GM23338 (cell line): Measurements from ENCODE around the gene SRPK2. TPM values are rescaled to one million over a fixed set of nuclear protein-coding genes. Genes with fewer than 3 reads are reported as not detected.

Source experiments
- ATAC-seq: fragments of 200-7000 bp; cut with Tn5 transposase; 3 replicates; pipeline ENCODE4 v1.9.1; 2020
- DNase-seq: peaks from one replicate; pipeline ENCODE4 v3.0.0-alpha.2; 2015; ENCODE audit warnings: low spot score
- H2AFZ ChIP-seq: fragments of 200-600 bp; sonication (generic); 2 replicates; pipeline ENCODE4 v1.8.0; 2016; ENCODE audit warnings: antibody characterized with exemption, mild to moderate bottlenecking, moderate library complexity
- H3F3A ChIP-seq: fragments of 200-600 bp; sonication (generic); replicated peaks from 2 replicates; pipeline ENCODE4 v1.8.0; 2017; ENCODE audit warnings: antibody characterized with exemption, mixed run types, low read depth
- H3K27ac ChIP-seq: fragments of 200-600 bp; sonication (generic); 2 replicates; pipeline ENCODE4 v1.6.1; 2016; ENCODE audit warnings: low read depth
- H3K27me3 ChIP-seq: fragments of 200-600 bp; sonication (generic); 2 replicates; pipeline ENCODE4 v1.8.0; 2016; ENCODE audit warnings: mild to moderate bottlenecking, mixed run types, moderate library complexity; ENCODE audit not compliant: insufficient read depth
- H3K36me3 ChIP-seq: fragments of 200-600 bp; sonication (generic); 2 replicates; pipeline ENCODE4 v1.8.0; 2016; ENCODE audit warnings: mild to moderate bottlenecking; ENCODE audit not compliant: insufficient read depth
- H3K4me1 ChIP-seq: fragments of 200-600 bp; sonication (generic); 2 replicates; pipeline ENCODE4 v1.8.0; 2016; ENCODE audit warnings: mild to moderate bottlenecking, moderate library complexity; ENCODE audit not compliant: insufficient read depth
- H3K4me2 ChIP-seq: fragments of 200-600 bp; sonication (generic); 2 replicates; pipeline ENCODE4 v1.7.1; 2017; ENCODE audit warnings: mixed run types
- H3K4me3 ChIP-seq: fragments of 200-600 bp; sonication (generic); 2 replicates; pipeline ENCODE4 v1.6.1; 2016; ENCODE audit warnings: mixed run types
- H3K79me2 ChIP-seq: fragments of 200-600 bp; sonication (generic); replicated peaks from 2 replicates; pipeline ENCODE4 v1.8.0; 2017; ENCODE audit warnings: mild to moderate bottlenecking; ENCODE audit not compliant: insufficient read depth
- H3K9me2 ChIP-seq: fragments of 200-600 bp; sonication (generic); 2 replicates; pipeline ENCODE4 v1.8.0; 2017; ENCODE audit not compliant: insufficient read depth
- H4K20me1 ChIP-seq: fragments of 200-600 bp; sonication (generic); replicated peaks from 2 replicates; pipeline ENCODE4 v1.8.0; 2017; ENCODE audit warnings: mild to moderate bottlenecking; ENCODE audit not compliant: insufficient read depth
- H3K27ac Mint-ChIP-seq: 2 replicates; pipeline ENCODE4 v1.8.0; 2020; ENCODE audit warnings: inconsistent platforms, mild to moderate bottlenecking, moderate library complexity, mixed read lengths
- H3K27me3 Mint-ChIP-seq: 3 replicates; pipeline ENCODE4 v1.8.0; 2022; ENCODE audit warnings: low read depth, mild to moderate bottlenecking, moderate library complexity, mixed read lengths, inconsistent platforms; ENCODE audit not compliant: insufficient read depth, poor library complexity
- H3K36me3 Mint-ChIP-seq: 3 replicates; pipeline ENCODE4 v1.8.0; 2021; ENCODE audit warnings: low read depth, mild to moderate bottlenecking, inconsistent platforms, moderate library complexity, mixed read lengths
- H3K4me1 Mint-ChIP-seq: 3 replicates; pipeline ENCODE4 v1.8.0; 2020; ENCODE audit warnings: mild to moderate bottlenecking, inconsistent platforms, mixed read lengths
- H3K4me3 Mint-ChIP-seq: 3 replicates; pipeline ENCODE4 v1.8.0; 2021; ENCODE audit warnings: moderate library complexity, mild to moderate bottlenecking, inconsistent platforms, mixed read lengths
- H3K9me3 Mint-ChIP-seq: 3 replicates; pipeline ENCODE4 v1.8.0; 2020; ENCODE audit warnings: moderate library complexity, mild to moderate bottlenecking, inconsistent platforms, mixed read lengths
- CREB1 ChIP-seq: fragments of 250-450 bp; sonication (Bioruptor Pico); IDR thresholded peaks from 2 replicates; pipeline ENCODE4 v1.5.0; 2020; ENCODE audit warnings: low read depth, mild to moderate bottlenecking, moderate library complexity
- CTCF ChIP-seq, 2 experiments: fragments of 200-600 bp in 1 of 2; sonication (generic) in 1 of 2; conservative IDR thresholded peaks; 2 replicates each; pipeline versions ENCODE4 v1.5.1 to v1.6.1; 2016 to 2017; ENCODE audit warnings: antibody characterized with exemption in 2 of 2, low read depth in 2 of 2, mild to moderate bottlenecking in 2 of 2, moderate library complexity in 1 of 2
- ETS1 ChIP-seq: IDR thresholded peaks from 2 replicates; pipeline ENCODE4 v1.6.1; 2016; ENCODE audit warnings: antibody characterized with exemption
- EZH2 ChIP-seq: fragments of 200-600 bp; sonication (generic); IDR thresholded peaks from one replicate; pipeline ENCODE4 v1.8.0; 2017; ENCODE audit warnings: antibody characterized with exemption, mild to moderate bottlenecking, low read depth; ENCODE audit not compliant: unreplicated experiment
- EZH2phosphoT487 ChIP-seq: fragments of 200-600 bp; sonication (generic); IDR thresholded peaks from one replicate; pipeline ENCODE4 v1.8.1; 2018; ENCODE audit warnings: antibody characterized with exemption; ENCODE audit not compliant: unreplicated experiment
- JUNB ChIP-seq: IDR thresholded peaks from one replicate; pipeline ENCODE4 v1.6.1; 2016; ENCODE audit warnings: antibody characterized with exemption; ENCODE audit not compliant: unreplicated experiment
- NANOG ChIP-seq: IDR thresholded peaks from 2 replicates; pipeline ENCODE4 v1.6.1; 2016; ENCODE audit warnings: antibody characterized with exemption, borderline replicate concordance
- POLR2AphosphoS5 ChIP-seq: IDR thresholded peaks from 2 replicates; pipeline ENCODE4 v1.6.1; 2016; ENCODE audit warnings: antibody characterized with exemption, low read depth
- REST ChIP-seq: IDR thresholded peaks from one replicate; pipeline ENCODE4 v1.6.1; 2018; ENCODE audit warnings: antibody characterized with exemption; ENCODE audit not compliant: unreplicated experiment
- STAT1 ChIP-seq: IDR thresholded peaks from one replicate; pipeline ENCODE4 v1.6.1; 2016; ENCODE audit warnings: antibody characterized with exemption; ENCODE audit not compliant: unreplicated experiment
- ZNF114 ChIP-seq: fragments of 250-450 bp; sonication (Bioruptor Pico); IDR thresholded peaks from 2 replicates; pipeline ENCODE4 v1.5.0; 2020; ENCODE audit warnings: mild to moderate bottlenecking, moderate library complexity
- ZNF331 ChIP-seq: fragments of 250-450 bp; sonication (Bioruptor Pico); IDR thresholded peaks from 2 replicates; pipeline ENCODE4 v1.5.0; 2020; ENCODE audit warnings: low read depth, mild to moderate bottlenecking, moderate library complexity
- ZNF462 ChIP-seq: fragments of 250-450 bp; sonication (Bioruptor Pico); IDR thresholded peaks from 2 replicates; pipeline ENCODE4 v1.5.0; 2020; ENCODE audit warnings: mild to moderate bottlenecking, moderate library complexity
- polyA plus RNA-seq: library from polyadenylated mRNA; unstranded; fragments of >200 nt; fragmentation: Nextera tagmentation; extraction: Ambion mirVana; gene quantifications from 2 replicates; pipeline ENCODE4 v1.2.1, GENCODE V29; 2016
- total RNA-seq: library from RNA; depleted of rRNA; stranded (reverse); fragments of >200 nt; shearing (Covaris generic); gene quantifications from 2 replicates; pipeline ENCODE4 v1.2.3, GENCODE V29; 2014

The SRPK2 gene
- total and polyA plus RNA-seq, 2 experiments from 2014 or later: 66.3 to 91.5 TPM

GRCh38 chr7:105307163-105307672, 81.5 kb downstream of the SRPK2 start:
- no peak for ATAC-seq

More at GRCh38 chr7:105307163-105307672, 81.5 kb downstream of the SRPK2 start:
- H4K20me1 ChIP-seq: peaks cover 29% of the 10 kb centered on the region
- Mint-ChIP-seq H3K36me3 (peaks cover 4% of the 10 kb centered on the region; the same call in 1 of the 3 replicates), H3K27ac (no peak overlapping the region), H3K4me1 (peaks cover 30% of the 10 kb centered on the region), H3K27me3 (no peaks in the 10 kb centered on the region), H3K9me3 (no peaks in the 10 kb centered on the region), H3K4me3 (no peak overlapping the region)
- TF ChIP-seq ZNF331: no peak
- no peak for TF ChIP-seq CTCF (conservative IDR thresholded peaks at IDR 0.05; ENCODE audit: low read depth in 2 of 2)
- TF ChIP-seq POLR2AphosphoS5: no peak
- TF ChIP-seq STAT1: no peak
- no peak for TF ChIP-seq REST
- TF ChIP-seq ETS1: no peak
- TF ChIP-seq CREB1 (CRISPR knock-in tag): no peak
- TF ChIP-seq ZNF114: no peak
- TF ChIP-seq JUNB: no peak
- TF ChIP-seq ZNF462 (CRISPR knock-in tag): no peak
- no peak for TF ChIP-seq NANOG
- no peak for TF ChIP-seq EZH2phosphoT487
- TF ChIP-seq EZH2: no peak
- H3F3A ChIP-seq: no peaks in the 10 kb centered on the region
- no peak overlapping the region for H3K4me3 ChIP-seq
- H3K79me2 ChIP-seq: peaks cover 91% of the 10 kb centered on the region
- no peak overlapping the region for H3K27ac ChIP-seq
- H3K4me1 ChIP-seq: peaks cover 21% of the 10 kb centered on the region
- H3K27me3 ChIP-seq: no peaks in the 10 kb centered on the region
- no peak for DNase-seq
- peaks cover 5% of the 10 kb centered on the region; the same call in 1 of the 2 replicates for H3K36me3 ChIP-seq
- H3K4me2 ChIP-seq: no peak overlapping the region
- no peaks in the 10 kb centered on the region for H3K9me2 ChIP-seq
- no peak overlapping the region for H2AFZ ChIP-seq
